WTC11 (cell line): ENCODE results near the gene KIF2C.

ENCODE experiments used
- CTCF ChIP-seq: fragments of 200-600 bp; IDR thresholded peaks from 2 replicates; pipeline ENCODE4 v1.8.0; 2022; ENCODE audit warnings: antibody characterized with exemption
- ESRRA ChIP-seq: sonication (generic); formaldehyde crosslinking; IDR thresholded peaks from 2 replicates; pipeline ENCODE4 v1.8.1; 2022; ENCODE audit warnings: mild to moderate bottlenecking, missing genetic modification reagents, borderline replicate concordance
- GABPB1 ChIP-seq: sonication (generic); formaldehyde crosslinking; IDR thresholded peaks from 2 replicates; pipeline ENCODE4 v1.8.1; 2023; ENCODE audit warnings: mild to moderate bottlenecking, missing genetic modification reagents
- USF1 ChIP-seq: sonication (generic); formaldehyde crosslinking; IDR thresholded peaks from 2 replicates; pipeline ENCODE4 v1.8.0; 2022; ENCODE audit warnings: mild to moderate bottlenecking, missing genetic modification reagents
- ZNF138 ChIP-seq: sonication (generic); formaldehyde crosslinking; conservative IDR thresholded peaks from 2 replicates; pipeline ENCODE4 v1.8.1; 2022; ENCODE audit warnings: mild to moderate bottlenecking, moderate library complexity, missing genetic modification reagents

GRCh38 chr1:44743211-44743610 lies 3.6 kb downstream of the KIF2C start:
- TF ChIP-seq GABPB1 (CRISPR knock-in tag): no peak
- TF ChIP-seq ZNF138: no peak
- TF ChIP-seq USF1 (CRISPR knock-in tag): no peak
- TF ChIP-seq ESRRA: no peak
- TF ChIP-seq CTCF: no peak
